Panc1 (cell line): Measurements from ENCODE around the gene TTYH2.

Source experiments
- POLR2AphosphoS5 ChIP-seq: IDR thresholded peaks from 2 replicates; pipeline ENCODE4 v1.6.1; 2012; ENCODE audit warnings: mild to moderate bottlenecking, low read depth, low read length, moderate library complexity
- SIN3A ChIP-seq: IDR thresholded peaks from 2 replicates; pipeline ENCODE4 v1.6.1; 2012; ENCODE audit warnings: low read depth, mild to moderate bottlenecking, low read length, moderate library complexity, borderline replicate concordance; ENCODE audit not compliant: insufficient read depth
- TCF7L2 ChIP-seq: IDR thresholded peaks from 2 replicates; pipeline ENCODE4 v1.6.1; 2011; ENCODE audit warnings: mild to moderate bottlenecking, low read depth, low read length, inconsistent platforms
- TF ChIP-seq, protein P1 (sequence below): fragments of 450-650 bp; IDR thresholded peaks from 2 replicates; pipeline ENCODE4 v1.5.1; 2017; ENCODE audit warnings: mild to moderate bottlenecking
- TF ChIP-seq, protein P2 (sequence below), 2 experiments: IDR thresholded peaks; 2 replicates each; pipeline ENCODE4 v1.6.1; 2011 to 2012; ENCODE audit warnings: low read depth in 2 of 2, control low read depth in 1 of 2, low read length in 1 of 2, mild to moderate bottlenecking in 1 of 2, moderate library complexity in 1 of 2; ENCODE audit not compliant: insufficient read depth in 1 of 2

DNA sequence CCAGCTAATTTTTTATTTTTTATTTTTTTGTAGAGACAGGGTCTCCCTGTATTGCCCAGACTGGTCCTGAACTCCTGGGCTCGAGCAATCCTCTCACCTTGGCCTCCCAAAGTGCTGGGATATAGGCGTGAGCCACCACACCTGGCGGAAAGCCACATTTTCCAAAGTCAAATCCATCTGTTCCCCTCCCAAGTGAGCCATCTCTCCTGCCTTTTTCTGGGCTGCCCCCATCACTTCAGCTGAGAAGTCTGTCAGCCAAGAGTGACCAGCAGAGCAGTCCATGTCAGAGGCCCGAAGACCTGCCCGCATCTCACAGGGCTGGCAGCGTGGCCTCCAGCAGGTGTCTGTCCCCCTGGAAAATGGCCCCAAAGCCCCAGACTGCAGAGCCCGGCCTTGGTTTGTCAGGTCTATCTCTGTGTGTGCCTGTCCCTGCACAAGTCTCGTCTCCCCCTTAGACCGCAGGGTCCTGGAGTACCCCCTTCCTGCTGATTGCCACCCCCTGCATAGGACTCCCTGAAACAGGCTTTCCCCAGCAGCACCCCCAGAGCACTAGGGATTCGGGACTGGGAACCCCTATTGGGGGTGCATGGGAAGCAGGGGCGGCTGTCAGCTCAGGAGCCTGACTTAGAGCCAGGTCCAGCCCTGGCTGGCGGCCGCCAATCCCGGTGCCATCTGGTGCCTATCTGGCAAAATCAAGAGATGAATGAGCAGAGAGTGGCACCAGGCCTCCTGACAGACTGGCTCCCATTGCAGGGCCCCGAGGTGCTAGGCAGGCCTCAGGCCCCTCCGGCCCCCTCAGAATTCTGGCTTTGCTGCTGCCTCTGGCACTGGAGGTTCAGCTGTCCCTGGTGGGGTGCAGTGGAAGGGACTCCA lies 7.8 kb downstream of the TTYH2 start:
- TF ChIP-seq, protein P1, sequence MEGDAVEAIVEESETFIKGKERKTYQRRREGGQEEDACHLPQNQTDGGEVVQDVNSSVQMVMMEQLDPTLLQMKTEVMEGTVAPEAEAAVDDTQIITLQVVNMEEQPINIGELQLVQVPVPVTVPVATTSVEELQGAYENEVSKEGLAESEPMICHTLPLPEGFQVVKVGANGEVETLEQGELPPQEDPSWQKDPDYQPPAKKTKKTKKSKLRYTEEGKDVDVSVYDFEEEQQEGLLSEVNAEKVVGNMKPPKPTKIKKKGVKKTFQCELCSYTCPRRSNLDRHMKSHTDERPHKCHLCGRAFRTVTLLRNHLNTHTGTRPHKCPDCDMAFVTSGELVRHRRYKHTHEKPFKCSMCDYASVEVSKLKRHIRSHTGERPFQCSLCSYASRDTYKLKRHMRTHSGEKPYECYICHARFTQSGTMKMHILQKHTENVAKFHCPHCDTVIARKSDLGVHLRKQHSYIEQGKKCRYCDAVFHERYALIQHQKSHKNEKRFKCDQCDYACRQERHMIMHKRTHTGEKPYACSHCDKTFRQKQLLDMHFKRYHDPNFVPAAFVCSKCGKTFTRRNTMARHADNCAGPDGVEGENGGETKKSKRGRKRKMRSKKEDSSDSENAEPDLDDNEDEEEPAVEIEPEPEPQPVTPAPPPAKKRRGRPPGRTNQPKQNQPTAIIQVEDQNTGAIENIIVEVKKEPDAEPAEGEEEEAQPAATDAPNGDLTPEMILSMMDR: no peak
- TF ChIP-seq POLR2AphosphoS5: no peak
- TF ChIP-seq, protein P2, sequence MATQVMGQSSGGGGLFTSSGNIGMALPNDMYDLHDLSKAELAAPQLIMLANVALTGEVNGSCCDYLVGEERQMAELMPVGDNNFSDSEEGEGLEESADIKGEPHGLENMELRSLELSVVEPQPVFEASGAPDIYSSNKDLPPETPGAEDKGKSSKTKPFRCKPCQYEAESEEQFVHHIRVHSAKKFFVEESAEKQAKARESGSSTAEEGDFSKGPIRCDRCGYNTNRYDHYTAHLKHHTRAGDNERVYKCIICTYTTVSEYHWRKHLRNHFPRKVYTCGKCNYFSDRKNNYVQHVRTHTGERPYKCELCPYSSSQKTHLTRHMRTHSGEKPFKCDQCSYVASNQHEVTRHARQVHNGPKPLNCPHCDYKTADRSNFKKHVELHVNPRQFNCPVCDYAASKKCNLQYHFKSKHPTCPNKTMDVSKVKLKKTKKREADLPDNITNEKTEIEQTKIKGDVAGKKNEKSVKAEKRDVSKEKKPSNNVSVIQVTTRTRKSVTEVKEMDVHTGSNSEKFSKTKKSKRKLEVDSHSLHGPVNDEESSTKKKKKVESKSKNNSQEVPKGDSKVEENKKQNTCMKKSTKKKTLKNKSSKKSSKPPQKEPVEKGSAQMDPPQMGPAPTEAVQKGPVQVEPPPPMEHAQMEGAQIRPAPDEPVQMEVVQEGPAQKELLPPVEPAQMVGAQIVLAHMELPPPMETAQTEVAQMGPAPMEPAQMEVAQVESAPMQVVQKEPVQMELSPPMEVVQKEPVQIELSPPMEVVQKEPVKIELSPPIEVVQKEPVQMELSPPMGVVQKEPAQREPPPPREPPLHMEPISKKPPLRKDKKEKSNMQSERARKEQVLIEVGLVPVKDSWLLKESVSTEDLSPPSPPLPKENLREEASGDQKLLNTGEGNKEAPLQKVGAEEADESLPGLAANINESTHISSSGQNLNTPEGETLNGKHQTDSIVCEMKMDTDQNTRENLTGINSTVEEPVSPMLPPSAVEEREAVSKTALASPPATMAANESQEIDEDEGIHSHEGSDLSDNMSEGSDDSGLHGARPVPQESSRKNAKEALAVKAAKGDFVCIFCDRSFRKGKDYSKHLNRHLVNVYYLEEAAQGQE (IDR thresholded peaks at IDR 0.05; ENCODE audit: insufficient read depth in 1 of 2, low read depth in 2 of 2, low read length in 1 of 2): no peak
- no peak for TF ChIP-seq TCF7L2
- no peak for TF ChIP-seq SIN3A
